K562 (cell line): ENCODE measurements around the gene LRRC1. TPM values are rescaled to one million over a fixed set of nuclear protein-coding genes. Genes with fewer than 3 reads are reported as not detected.
"Not testable (repeated sequence)": the region's sequence is repeated elsewhere in the genome, so short reads cannot be mapped to it uniquely, and the experiment has no call there.

Experiments used
- ATAC-seq: fragments of 200-7000 bp; cut with Tn5 transposase; 3 replicates; pipeline ENCODE4 v1.9.1; 2020; ENCODE audit warnings: moderate library complexity
- BruUV-seq: library from RNA; stranded (reverse); fragments of 400-500 nt; replicated peaks from 2 replicates; lab custom pipeline; 2021; lab: Mats Ljungman, UMichigan
- CTCF ChIA-PET: fragments of 300-600 bp; formaldehyde crosslinking; extraction: SDS; loops from one replicate; lab custom pipeline; 2021; ENCODE audit warnings: low intra/inter-chr PET ratio; lab: Yijun Ruan, JAX
- POLR2A ChIA-PET: fragments of 300-600, 350-650 bp; sonication (Branson Sonifier 250); formaldehyde crosslinking; extraction: SDS; loops from one replicate; lab custom pipeline; 2021; ENCODE audit warnings: antibody characterized with exemption, inconsistent platforms; lab: Yijun Ruan, JAX
- DNase-seq, 4 experiments: peaks; one replicate each; pipeline versions ENCODE4 v3.0.0 to v3.0.0-alpha.2; 2011 to 2018; ENCODE audit warnings: low spot score in 3 of 4, mixed read lengths in 3 of 4; ENCODE audit errors: extremely low read depth in 1 of 4
- FAIRE-seq: peaks from 2 replicates; lab custom pipeline; 2011; peaks lifted over from hg19 to GRCh38; lab: Jason Lieb, UNC
- H2AFZ ChIP-seq: 2 replicates; pipeline ENCODE4 v1.6.0; 2011; ENCODE audit warnings: low read depth, low read length, control low read depth, inconsistent platforms
- H3K27ac ChIP-seq: fragments of 200-600 bp; 3 replicates; pipeline ENCODE4 v1.8.0; 2011; ENCODE audit warnings: low read depth, mild to moderate bottlenecking, control low read depth, inconsistent platforms, low read length, moderate library complexity, mixed read lengths; ENCODE audit errors: extremely low read depth
- H3K27me3 ChIP-seq, 2 experiments: fragments of 300-600 bp in 1 of 2; 2 replicates in 1 of 2; 3 replicates in 1 of 2; pipeline versions ENCODE4 v1.6.0 to v1.8.0; 2011; ENCODE audit warnings: inconsistent platforms in 2 of 2, low read length in 2 of 2, mild to moderate bottlenecking in 1 of 2, mixed read lengths in 1 of 2, moderate library complexity in 1 of 2; ENCODE audit not compliant: control insufficient read depth in 2 of 2, insufficient read depth in 2 of 2
- H3K36me3 ChIP-seq: fragments of 300-600 bp; 3 replicates; pipeline ENCODE4 v1.8.0; 2011; ENCODE audit warnings: mild to moderate bottlenecking, low read length, inconsistent platforms; ENCODE audit not compliant: control insufficient read depth, insufficient read depth
- H3K4me1 ChIP-seq, 2 experiments: fragments of 200-600 bp in 1 of 2; replicated peaks in 1 of 2; 2 replicates in 1 of 2; 3 replicates in 1 of 2; pipeline versions ENCODE4 v1.5.1 to v1.8.0; 2011; ENCODE audit warnings: inconsistent platforms in 2 of 2, low read length in 2 of 2, mild to moderate bottlenecking in 1 of 2, mixed read lengths in 1 of 2, moderate library complexity in 1 of 2; ENCODE audit not compliant: control insufficient read depth in 2 of 2, insufficient read depth in 2 of 2
- H3K4me2 ChIP-seq: 2 replicates; pipeline ENCODE4 v1.6.1; 2011; ENCODE audit warnings: low read length, control low read depth, inconsistent platforms, mixed read lengths; ENCODE audit not compliant: insufficient read depth
- H3K4me3 ChIP-seq: fragments of 200-600 bp; sonication (generic), shearing (Covaris generic); 2 replicates; pipeline ENCODE4 v1.5.1; 2016; ENCODE audit warnings: control low read depth, inconsistent platforms
- H3K79me2 ChIP-seq: fragments of 200-600 bp; 3 replicates; pipeline ENCODE4 v1.8.0; 2011; ENCODE audit warnings: low read length, inconsistent platforms; ENCODE audit not compliant: control insufficient read depth, insufficient read depth
- H3K9ac ChIP-seq, 2 experiments: 2 replicates each; pipeline versions ENCODE4 v1.6.0 to v1.6.1; 2011; ENCODE audit warnings: low read depth in 2 of 2, low read length in 2 of 2, control low read depth in 1 of 2, inconsistent platforms in 1 of 2, mild to moderate bottlenecking in 1 of 2, mixed read lengths in 1 of 2; ENCODE audit not compliant: insufficient read depth in 1 of 2
- H3K9me1 ChIP-seq: one replicate; pipeline ENCODE4 v1.6.0; 2011; ENCODE audit warnings: inconsistent platforms, mild to moderate bottlenecking, low read length, moderate library complexity; ENCODE audit not compliant: control insufficient read depth, insufficient read depth
- H3K9me3 ChIP-seq: replicated peaks from 2 replicates; pipeline ENCODE4 v1.5.1; 2011; ENCODE audit warnings: low read depth, low read length, inconsistent platforms; ENCODE audit not compliant: control insufficient read depth, insufficient read depth
- H4K20me1 ChIP-seq: replicated peaks from 2 replicates; pipeline ENCODE4 v1.6.1; 2011; ENCODE audit warnings: low read length, inconsistent platforms, mixed read lengths; ENCODE audit not compliant: control insufficient read depth, insufficient read depth
- C11orf30 ChIP-seq: fragments of 450-650 bp; IDR thresholded peaks from 2 replicates; pipeline ENCODE4 v1.6.1; 2016; ENCODE audit warnings: low read depth, mild to moderate bottlenecking
- KDM2B ChIP-seq: fragments of 250-450 bp; sonication (Bioruptor Pico); IDR thresholded peaks from 2 replicates; pipeline ENCODE4 v1.8.0; 2021; ENCODE audit warnings: mild to moderate bottlenecking, moderate library complexity
- MAFF ChIP-seq: IDR thresholded peaks from 2 replicates; pipeline ENCODE4 v1.6.1; 2012; ENCODE audit warnings: low read length, improper control_type of control experiment
- MAFG ChIP-seq: fragments of 450-650 bp; conservative IDR thresholded peaks from 2 replicates; pipeline ENCODE4 v1.6.1; 2016; ENCODE audit warnings: missing genetic modification characterization, missing compliant biosample characterization
- PBX2 ChIP-seq, 2 experiments: IDR thresholded peaks in 1 of 2; conservative IDR thresholded peaks in 1 of 2; 2 replicates each; pipeline ENCODE4 v1.6.1; 2016; ENCODE audit warnings: low read depth in 2 of 2, mild to moderate bottlenecking in 1 of 2, missing compliant biosample characterization in 1 of 2, missing genetic modification characterization in 1 of 2, moderate library complexity in 1 of 2
- ZNF316 ChIP-seq: fragments of 450-650 bp; IDR thresholded peaks from 2 replicates; pipeline ENCODE4 v1.6.1; 2016
- WGBS: fragments of 100-300 bp; shearing (Covaris generic); methylation state at CpG from one replicate; pipeline ENCODE4 v1.1.6; 2016; ENCODE audit warnings: low coverage, mixed read lengths; ENCODE audit not compliant: insufficient coverage; ENCODE audit errors: missing lambda C conversion rate; 5-methylcytosine and 5-hydroxymethylcytosine counted together
- in situ Hi-C: fragments of 300-500 bp; cut with MboI; formaldehyde crosslinking; loops from 4 replicates; pipeline ENCODE4 v1.15.0; 2018; ENCODE audit warnings: inconsistent platforms, mixed read lengths
- intact Hi-C: fragments of 100-400 bp; cut with micrococcal nuclease; formaldehyde crosslinking; loops from 2 replicates; pipeline ENCODE4 v1.14.2; 2022
- polyA plus RNA-seq, 8 experiments: library from polyadenylated mRNA; depleted of rRNA in 4 of 8; stranded (reverse) in 5 of 8; unstranded in 3 of 8; fragments of >200 nt; fragmentation: Nextera tagmentation in 2 of 8; fragmentation: Illumina TruSeq in 1 of 8; extraction: Ambion mirVana in 2 of 8; extraction: Trizol in 1 of 8; gene quantifications; 2 replicates each; pipeline versions ENCODE4 v1.2.1 to v1.2.3, GENCODE V29; 2011 to 2014; ENCODE audit warnings: inconsistent platforms in 1 of 8, missing spikeins in 1 of 8
- total RNA-seq, 7 experiments: library from RNA; depleted of rRNA in 6 of 7; stranded (reverse); fragments of >200 nt in 6 of 7; fragmentation: Illumina TruSeq in 2 of 7; extraction: Trizol in 2 of 7; gene quantifications; 2 replicates each; pipeline versions ENCODE4 v1.2.1 to v1.2.3, GENCODE V29; 2011 to 2021; ENCODE audit warnings: low replicate concordance in 1 of 7

The LRRC1 gene
- total and polyA plus RNA-seq, 9 of the 15 experiments (the other 6 are each of a cell fraction or from before 2014, with no cell fraction given), result not detected

- no peak for TF ChIP-seq KDM2B (CRISPR knock-in tag)
Observed at GRCh38 chr6:53805725-53806124, 10.9 kb downstream of the LRRC1 start (continued).

GRCh38 chr6:53807606-53808005 is 12.8 kb downstream of the LRRC1 start:
- BruUV-seq, H3K36me3 ChIP-seq, H2AFZ ChIP-seq, H3K9me1 ChIP-seq, intact Hi-C loops, ATAC-seq, in situ Hi-C loops, H3K27me3 ChIP-seq, H3K4me1 ChIP-seq, H4K20me1 ChIP-seq, H3K27ac ChIP-seq, H3K9me3 ChIP-seq, H3K4me2 ChIP-seq, H3K79me2 ChIP-seq, FAIRE-seq, H3K9ac ChIP-seq, DNase-seq, CTCF ChIA-PET, H3K4me3 ChIP-seq: not testable (repeated sequence)
- 1% methylated on average over 6 of the region's 6 CpGs for WGBS
- POLR2A ChIA-PET, result interaction anchor here (1.7 kb wide), 1 partner anchor 11 kb away, joined by 4 read pairs; no protein-coding TSS in a partner anchor

GRCh38 chr6:53808302-53808881 is 13.6 kb downstream of the LRRC1 start:
- H3K4me3 ChIP-seq, result no peak overlapping the region
- no peak for DNase-seq
- no peaks in the 10 kb centered on the region for H3K36me3 ChIP-seq
- H3K27me3 ChIP-seq, result no peaks in the 10 kb centered on the region
- POLR2A ChIA-PET, result interaction anchor here (1.7 kb wide), 1 partner anchor 12 kb away, joined by 4 read pairs; no protein-coding TSS in a partner anchor
- 0 out of 2 replicates have a peak, but pooled peaks have one; percentile 32 for TF ChIP-seq MAFF
- TF ChIP-seq PBX2 (CRISPR knock-in tag; IDR thresholded peaks at IDR 0.05; ENCODE audit: low read depth), result no peak
- no peak for TF ChIP-seq PBX2 (tag; conservative IDR thresholded peaks at IDR 0.05; ENCODE audit: low read depth)
- TF ChIP-seq MAFG (tag), result peak; percentile 34; the same call in 1 of the 2 replicates
- peak; percentile 42; the same call in 1 of the 2 replicates for TF ChIP-seq C11orf30
- TF ChIP-seq ZNF316, result peak; percentile 61; the same call in 1 of the 2 replicates
- CTCF ChIA-PET, result no interaction called here
- no peak for FAIRE-seq
- H3K9me3 ChIP-seq, result no peaks in the 10 kb centered on the region
- H3K4me2 ChIP-seq, result no peak overlapping the region
- no peaks in the 10 kb centered on the region for H3K4me1 ChIP-seq
- in situ Hi-C loops, result no loop called here
- H2AFZ ChIP-seq, result no peak overlapping the region
- intact Hi-C loops, result no loop called here
- H3K27ac ChIP-seq, result no peak overlapping the region
- H3K9me1 ChIP-seq, result no peaks in the 10 kb centered on the region
- BruUV-seq, result no TSS peak
- no peak for ATAC-seq
- no peak overlapping the region for H3K9ac ChIP-seq
- H4K20me1 ChIP-seq, result no peaks in the 10 kb centered on the region
- H3K79me2 ChIP-seq, result no peaks in the 10 kb centered on the region
